B cell (primary cell): ENCODE measurements around the gene PCGF3. TPM values are rescaled to one million over a fixed set of nuclear protein-coding genes. Genes with fewer than 3 reads are reported as not detected.

Experiments
- ATAC-seq: fragments of 200-7000 bp; cut with Tn5 transposase; one replicate; pipeline ENCODE4 v1.10.0; 2021; ENCODE audit warnings: low read depth, mild to moderate bottlenecking, moderate number of reproducible peaks, moderate library complexity
- CTCF ChIA-PET: fragments of 350-600 bp; sonication (Branson Sonifier 250); formaldehyde crosslinking; loops from one replicate; lab custom pipeline; 2021; ENCODE audit warnings: antibody characterized with exemption, inconsistent platforms; lab: Charles Lee
- POLR2A ChIA-PET: fragments of 350-600 bp; sonication (Branson Sonifier 250); formaldehyde crosslinking; loops from one replicate; lab custom pipeline; 2021; ENCODE audit warnings: antibody characterized with exemption; lab: Charles Lee
- DNase-seq: peaks from one replicate; pipeline ENCODE4 v3.0.0; 2013
- H2AFZ ChIP-seq: 2 replicates; pipeline ENCODE4 v1.6.1; 2012; ENCODE audit warnings: mild to moderate bottlenecking, low read depth, low read length; ENCODE audit not compliant: insufficient read depth, poor library complexity, severe bottlenecking
- H3K27ac ChIP-seq, 2 donors: 1 replicate in 1 of 2; 2 replicates in 1 of 2; pipeline ENCODE4 v1.5.1; 2012 to 2013; ENCODE audit warnings: low read length in 2 of 2, mild to moderate bottlenecking in 2 of 2, moderate library complexity in 1 of 2
- H3K27me3 ChIP-seq, 4 experiments: fragments of 200-600 bp in 1 of 4; sonication (generic) in 1 of 4; replicated peaks in 1 of 4; 1 replicate in 2 of 4; 2 replicates in 2 of 4; pipeline versions ENCODE4 v1.6.1 to v1.7.0; 2013 to 2016; ENCODE audit warnings: low read length in 3 of 4, mild to moderate bottlenecking in 2 of 4, mixed read lengths in 1 of 4, moderate library complexity in 1 of 4; ENCODE audit not compliant: insufficient read depth in 4 of 4, control insufficient read depth in 3 of 4; ENCODE audit errors: control extremely low read depth in 1 of 4
- H3K36me3 ChIP-seq, 2 experiments: replicated peaks in 1 of 2; 1 replicate in 1 of 2; 2 replicates in 1 of 2; pipeline versions ENCODE4 v1.6.1 to v1.7.1; 2013; ENCODE audit warnings: low read length in 1 of 2; ENCODE audit not compliant: insufficient read depth in 2 of 2, control insufficient read depth in 1 of 2; ENCODE audit errors: control extremely low read depth in 1 of 2, extremely low read depth in 1 of 2
- H3K4me1 ChIP-seq, 2 donors: fragments of 200-600 bp in 1 of 2; sonication (generic) in 1 of 2; 1 replicate in 1 of 2; 2 replicates in 1 of 2; pipeline versions ENCODE4 v1.5.1 to v1.6.1; 2013 to 2017; ENCODE audit warnings: low read length in 2 of 2; ENCODE audit not compliant: control insufficient read depth in 2 of 2, insufficient read depth in 2 of 2
- H3K4me2 ChIP-seq: replicated peaks from 2 replicates; pipeline ENCODE3; 2012; ENCODE audit warnings: mild to moderate bottlenecking, low read depth, low read length; ENCODE audit not compliant: poor library complexity, severe bottlenecking
- H3K4me3 ChIP-seq, 5 experiments: fragments of 200-600 bp in 1 of 5; sonication (generic) in 1 of 5; 1 replicate in 3 of 5; 2 replicates in 2 of 5; pipeline versions ENCODE4 v1.5.1 to v1.7.0; 2011 to 2016; ENCODE audit warnings: low read length in 4 of 5, mild to moderate bottlenecking in 4 of 5, low read depth in 2 of 5, control low read depth in 1 of 5, moderate library complexity in 1 of 5; ENCODE audit not compliant: insufficient read depth in 1 of 5; ENCODE audit errors: control extremely low read depth in 1 of 5, extremely low read depth in 1 of 5
- H3K79me2 ChIP-seq: fragments of 200-600 bp; sonication (generic); one replicate; pipeline ENCODE4 v1.6.0; 2016; ENCODE audit warnings: low read length; ENCODE audit not compliant: control insufficient read depth, insufficient read depth
- H3K9ac ChIP-seq: fragments of 200-600 bp; sonication (generic); 2 replicates; pipeline ENCODE4 v1.6.1; 2017; ENCODE audit warnings: mild to moderate bottlenecking, low read length, moderate library complexity
- H3K9me3 ChIP-seq, 3 donors: one replicate each; pipeline versions ENCODE4 v1.6.1 to v1.7.1; 2013; ENCODE audit warnings: low read length in 2 of 3; ENCODE audit not compliant: control insufficient read depth in 2 of 3, insufficient read depth in 1 of 3; ENCODE audit errors: control extremely low read depth in 1 of 3
- H4K20me1 ChIP-seq: 2 replicates; pipeline ENCODE4 v1.6.0; 2012; ENCODE audit warnings: mild to moderate bottlenecking, low read length; ENCODE audit not compliant: insufficient read depth, control insufficient read depth, poor library complexity, severe bottlenecking
- H3K27ac Mint-ChIP-seq: one replicate; pipeline ENCODE4 v1.8.0; 2021; ENCODE audit warnings: mixed read lengths
- H3K27me3 Mint-ChIP-seq: one replicate; pipeline ENCODE4 v1.8.0; 2021; ENCODE audit warnings: mixed read lengths
- H3K4me1 Mint-ChIP-seq: one replicate; pipeline ENCODE4 v1.8.0; 2021; ENCODE audit warnings: mixed read lengths
- H3K4me3 Mint-ChIP-seq: one replicate; pipeline ENCODE4 v1.8.0; 2021; ENCODE audit warnings: mixed read lengths
- H3K9me3 Mint-ChIP-seq: one replicate; pipeline ENCODE4 v1.8.0; 2022; ENCODE audit warnings: mixed read lengths; ENCODE audit not compliant: insufficient read depth
- EZH2 ChIP-seq: IDR thresholded peaks from 2 replicates; pipeline ENCODE4 v1.6.1; 2012; ENCODE audit warnings: borderline replicate concordance, low read depth, mild to moderate bottlenecking, moderate library complexity, low read length; ENCODE audit not compliant: insufficient read depth, poor library complexity, severe bottlenecking
- WGBS: methylation state at CpG from one replicate; pipeline ENCODE4 v1.1.5; 2013; ENCODE audit warnings: missing lambda C conversion rate; ENCODE audit not compliant: insufficient coverage; 5-methylcytosine and 5-hydroxymethylcytosine counted together
- intact Hi-C: fragments of 100-400 bp; cut with micrococcal nuclease; formaldehyde crosslinking; loops from one replicate; pipeline ENCODE4 v1.10.0; 2022
- polyA plus RNA-seq: library from polyadenylated mRNA; depleted of rRNA; stranded (reverse); fragments of >200 nt; gene quantifications from 2 replicates; pipeline ENCODE4 v1.2.3, GENCODE V29; 2012
- total RNA-seq, 2 donors: library from RNA; stranded (reverse); fragments of 120-200 nt in 1 of 2; gene quantifications; 1 replicate in 1 of 2; 2 replicates in 1 of 2; pipeline versions ENCODE4 v1.2.3 to v1.2.4, GENCODE V29; 2013 to 2022
- TF ChIP-seq, protein P1 (sequence below): fragments of 200-600 bp; IDR thresholded peaks from one replicate; pipeline ENCODE4 v1.8.0; 2022; ENCODE audit warnings: antibody characterized with exemption, mild to moderate bottlenecking

The PCGF3 gene
- total and polyA plus RNA-seq, 2 donors (not counting 1 experiment from before 2014, with no cell fraction given): 65.7 to 90.3 TPM

DNA sequence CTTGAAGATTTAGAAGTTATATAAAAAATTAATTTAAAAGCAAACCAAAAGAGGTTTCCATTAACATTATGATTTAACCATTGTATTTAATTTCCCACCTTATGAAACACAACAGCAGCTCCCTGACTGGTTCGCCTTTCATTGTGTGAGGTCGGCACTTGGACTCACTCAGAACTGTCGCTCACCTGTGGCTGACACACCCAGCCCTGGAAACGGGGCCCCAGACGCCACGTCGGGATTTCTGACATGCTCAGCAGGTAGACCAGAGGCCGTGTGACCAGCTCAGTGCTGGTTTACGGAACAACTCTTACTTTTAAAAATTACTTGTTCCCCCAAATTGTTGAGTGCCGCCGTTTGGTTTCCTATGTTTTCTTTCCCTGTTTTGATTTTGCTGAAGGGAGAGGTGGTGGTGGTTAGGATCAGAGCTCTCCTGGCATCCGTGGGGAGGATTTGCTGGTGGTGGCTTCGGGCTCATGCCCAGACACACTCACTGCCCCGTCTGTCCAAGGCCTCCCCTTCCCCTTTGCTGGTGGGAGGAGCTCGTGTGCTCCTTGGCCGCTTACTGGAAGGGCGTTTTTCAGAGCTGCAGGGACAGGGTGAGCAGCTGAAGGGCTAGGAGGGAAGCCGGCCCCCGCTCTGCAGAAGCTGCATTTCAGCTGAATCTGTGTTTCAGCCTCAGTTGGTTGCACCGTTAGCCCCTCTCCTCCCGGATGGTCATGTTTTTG, 61.1 kb downstream of the PCGF3 start:
- ChIA-PET POLR2A (no interaction called here), CTCF (interaction anchor here (0.6 to 1.4 kb wide), 3 partner anchors 26 to 221 kb away, joined by 3 to 4 read pairs (median 3); partner anchors contain the start of gene IDUA)
- no peak overlapping the region for H2AFZ ChIP-seq
- peaks cover 48% of the 10 kb centered on the region for H3K79me2 ChIP-seq
- H3K27me3 ChIP-seq: no peaks in the 10 kb centered on the region
- H3K9me3 ChIP-seq: peaks cover 0 to 5% (median 0%) of the 10 kb centered on the region in 3 donors
- no peak overlapping the region for H3K9ac ChIP-seq
- H3K4me1 Mint-ChIP-seq: peaks cover 13% of the 10 kb centered on the region
- intact Hi-C loops: no loop called here
- no peaks in the 10 kb centered on the region for H3K27me3 Mint-ChIP-seq
- WGBS: 85% methylated on average over 13 of the region's 21 CpGs
- TF ChIP-seq, protein P1, sequence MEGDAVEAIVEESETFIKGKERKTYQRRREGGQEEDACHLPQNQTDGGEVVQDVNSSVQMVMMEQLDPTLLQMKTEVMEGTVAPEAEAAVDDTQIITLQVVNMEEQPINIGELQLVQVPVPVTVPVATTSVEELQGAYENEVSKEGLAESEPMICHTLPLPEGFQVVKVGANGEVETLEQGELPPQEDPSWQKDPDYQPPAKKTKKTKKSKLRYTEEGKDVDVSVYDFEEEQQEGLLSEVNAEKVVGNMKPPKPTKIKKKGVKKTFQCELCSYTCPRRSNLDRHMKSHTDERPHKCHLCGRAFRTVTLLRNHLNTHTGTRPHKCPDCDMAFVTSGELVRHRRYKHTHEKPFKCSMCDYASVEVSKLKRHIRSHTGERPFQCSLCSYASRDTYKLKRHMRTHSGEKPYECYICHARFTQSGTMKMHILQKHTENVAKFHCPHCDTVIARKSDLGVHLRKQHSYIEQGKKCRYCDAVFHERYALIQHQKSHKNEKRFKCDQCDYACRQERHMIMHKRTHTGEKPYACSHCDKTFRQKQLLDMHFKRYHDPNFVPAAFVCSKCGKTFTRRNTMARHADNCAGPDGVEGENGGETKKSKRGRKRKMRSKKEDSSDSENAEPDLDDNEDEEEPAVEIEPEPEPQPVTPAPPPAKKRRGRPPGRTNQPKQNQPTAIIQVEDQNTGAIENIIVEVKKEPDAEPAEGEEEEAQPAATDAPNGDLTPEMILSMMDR: no peak
- no peak for TF ChIP-seq EZH2
- peaks cover 78% of the 10 kb centered on the region for H4K20me1 ChIP-seq
- H3K4me3 Mint-ChIP-seq: no peak overlapping the region
- H3K27ac ChIP-seq: no peak overlapping the region
- H3K4me2 ChIP-seq: no peak overlapping the region
- H3K9me3 Mint-ChIP-seq: no peaks in the 10 kb centered on the region
- H3K4me3 ChIP-seq: no peak overlapping the region
- ATAC-seq: no peak
- DNase-seq: no peak
- peaks cover 0 to 63% of the 10 kb centered on the region in 2 experiments for H3K36me3 ChIP-seq
- H3K27ac Mint-ChIP-seq: no peak overlapping the region
- H3K4me1 ChIP-seq: no peaks in the 10 kb centered on the region

DNA sequence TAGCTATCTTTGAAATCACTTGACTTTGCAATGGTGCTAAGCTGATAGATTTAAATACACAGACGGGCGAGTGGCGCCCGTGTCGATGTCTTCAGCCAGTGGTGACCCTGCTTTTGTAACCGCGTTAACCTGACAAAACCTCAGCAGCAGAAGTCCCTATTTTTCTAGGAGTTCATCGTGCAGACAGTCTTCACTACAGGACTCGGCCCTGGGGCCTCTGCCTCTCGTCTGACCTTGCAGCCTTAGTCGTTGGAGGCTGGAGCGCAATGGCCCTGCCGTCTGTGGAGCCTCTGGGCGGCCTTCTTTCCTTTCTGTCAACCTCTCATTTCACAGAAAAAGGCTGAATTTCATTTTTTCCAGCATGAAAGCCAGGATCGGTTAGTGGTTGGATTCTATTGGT, 62.4 kb downstream of the PCGF3 start:
- H3K27ac ChIP-seq: no peak overlapping the region
- 95% methylated on average over 12 of the region's 15 CpGs for WGBS
- no peak for TF ChIP-seq EZH2
- TF ChIP-seq, protein P1: no peak
- H3K9me3 Mint-ChIP-seq: no peaks in the 10 kb centered on the region
- ChIA-PET CTCF (interaction anchor here (0.7 kb wide), 1 partner anchor 25 kb away, joined by 3 read pairs; no protein-coding TSS in a partner anchor), POLR2A (no interaction called here)
- ATAC-seq: no peak
- H3K79me2 ChIP-seq: peaks cover 57% of the 10 kb centered on the region
- H3K4me1 Mint-ChIP-seq: peaks cover 15% of the 10 kb centered on the region
- no peak overlapping the region for H2AFZ ChIP-seq
- H3K9me3 ChIP-seq: peaks cover 0 to 5% (median 0%) of the 10 kb centered on the region in 3 donors
- H4K20me1 ChIP-seq: peaks cover 75% of the 10 kb centered on the region
- DNase-seq: no peak
- no peak overlapping the region for H3K27ac Mint-ChIP-seq
- H3K36me3 ChIP-seq: peaks cover 0 to 57% of the 10 kb centered on the region in 2 experiments
- intact Hi-C loops: no loop called here
- H3K9ac ChIP-seq: no peak overlapping the region
- no peak overlapping the region for H3K4me3 ChIP-seq
- H3K4me1 ChIP-seq: no peaks in the 10 kb centered on the region
- H3K27me3 Mint-ChIP-seq: no peaks in the 10 kb centered on the region
- no peaks in the 10 kb centered on the region for H3K27me3 ChIP-seq
- H3K4me3 Mint-ChIP-seq: no peak overlapping the region
- no peak overlapping the region for H3K4me2 ChIP-seq
